Bronchial epithelial cell (primary cell): ENCODE measurements around the gene DDRGK1. TPM values are rescaled to one million over a fixed set of nuclear protein-coding genes. Genes with fewer than 3 reads are reported as not detected.

Experiments used
- DNase-seq: peaks from one replicate; pipeline ENCODE4 v3.0.0-alpha.2; 2010; ENCODE audit warnings: low read depth
- FAIRE-seq: peaks from 2 replicates; lab custom pipeline; 2011; peaks lifted over from hg19 to GRCh38; lab: Jason Lieb, UNC
- H3K27me3 ChIP-seq: 2 replicates; pipeline ENCODE4 v1.5.1; 2011; ENCODE audit warnings: low read length; ENCODE audit not compliant: control insufficient read depth, insufficient read depth
- H3K36me3 ChIP-seq: 2 replicates; pipeline ENCODE4 v1.5.1; 2011; ENCODE audit warnings: low read length; ENCODE audit not compliant: control insufficient read depth, insufficient read depth
- H3K4me3 ChIP-seq: 2 replicates; pipeline ENCODE4 v1.5.1; 2011; ENCODE audit warnings: mild to moderate bottlenecking, low read depth, low read length, control low read depth
- CTCF ChIP-seq: IDR thresholded peaks from 2 replicates; pipeline ENCODE4 v1.5.1; 2011; ENCODE audit warnings: mild to moderate bottlenecking, moderate library complexity, low read length, control low read depth, inconsistent platforms; ENCODE audit not compliant: insufficient read depth, severe bottlenecking
- total RNA-seq: library from RNA; depleted of rRNA; stranded (reverse); fragments of >200 nt; gene quantifications from 2 replicates; pipeline ENCODE4 v1.2.1, GENCODE V29; 2014

The DDRGK1 gene
- total RNA-seq, 1 donor from 2014 or later = 72.7 TPM

- no peak overlapping the region for H3K4me3 ChIP-seq
- no peaks in the 10 kb centered on the region for H3K36me3 ChIP-seq
- DNase-seq (no peak), FAIRE-seq (no peak)
- H3K27me3 ChIP-seq = peaks cover 3% of the 10 kb centered on the region
- no peak for TF ChIP-seq CTCF
These were observed 41.1 kb downstream of the DDRGK1 start for GRCh38 chr20:3163099-3164042.

DNA sequence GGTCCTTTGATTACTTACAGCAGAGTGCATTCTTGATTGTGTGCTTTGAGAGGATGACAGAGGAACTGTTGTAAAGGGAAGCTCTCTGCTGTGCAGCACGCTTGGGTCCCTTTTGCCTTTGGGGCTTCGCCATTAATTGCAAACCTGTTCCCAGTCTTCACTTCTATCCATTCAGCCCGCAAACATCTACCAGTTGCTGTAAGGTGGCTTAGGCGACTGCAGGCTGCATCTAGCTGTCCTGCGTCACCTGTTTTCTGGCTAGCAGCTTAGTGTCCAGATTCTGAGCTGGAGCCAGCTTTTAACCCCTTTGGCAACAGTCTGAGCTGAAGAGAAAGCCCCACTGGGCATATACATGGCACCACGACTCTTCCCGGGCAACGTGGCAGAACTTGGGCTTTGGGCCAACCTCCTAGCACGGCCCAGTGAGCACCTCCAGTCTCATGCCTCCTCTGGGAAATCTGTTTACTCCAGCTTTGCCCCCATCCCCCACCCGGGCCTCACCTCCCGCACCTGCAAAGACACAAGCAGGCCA lies 42.3 kb downstream of the DDRGK1 start:
- no peak for TF ChIP-seq CTCF
- Histone ChIP-seq H3K4me3 (no peak overlapping the region), H3K27me3 (no peaks in the 10 kb centered on the region), H3K36me3 (no peaks in the 10 kb centered on the region)
- DNase-seq = no peak
- FAIRE-seq = no peak

DNA sequence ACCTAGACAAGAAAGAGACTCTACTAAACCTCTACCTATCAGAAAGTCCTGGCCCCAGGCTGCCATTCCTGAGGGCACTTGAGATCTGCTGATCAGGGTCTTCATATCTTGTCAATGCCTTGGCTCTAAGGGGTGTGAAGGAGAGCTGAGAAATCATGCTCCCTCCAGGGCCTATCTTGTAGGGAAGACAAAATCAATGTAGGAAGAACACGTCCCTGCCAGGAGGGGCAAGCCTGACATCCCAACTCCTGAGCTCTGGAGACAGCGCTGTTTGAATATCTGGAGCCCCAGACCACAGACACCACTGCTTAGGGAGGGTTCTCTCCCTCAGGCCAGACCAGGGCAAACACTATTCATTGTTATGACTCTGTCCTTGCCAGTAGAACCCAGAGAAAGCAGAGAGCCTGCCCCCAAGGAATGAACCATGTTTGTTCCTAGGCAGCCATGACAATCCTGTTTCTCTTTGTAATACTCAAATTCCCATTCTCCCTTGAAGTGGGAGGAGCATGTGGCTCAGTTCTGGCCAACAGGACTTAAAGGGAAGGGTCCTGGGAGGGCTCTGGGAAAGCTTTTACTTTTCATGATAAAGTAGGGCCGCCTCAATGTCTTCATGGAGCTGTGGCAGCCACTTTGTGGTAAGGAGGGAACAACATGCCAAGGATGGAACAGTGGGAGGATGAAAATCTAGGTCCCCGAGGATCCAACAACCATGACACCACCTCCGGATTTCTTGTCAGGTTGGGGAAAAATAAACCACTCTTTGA lies 43.0 kb downstream of the DDRGK1 start:
- DNase-seq (no peak), FAIRE-seq (no peak)
- Histone ChIP-seq H3K4me3 (no peak overlapping the region), H3K36me3 (no peaks in the 10 kb centered on the region), H3K27me3 (no peaks in the 10 kb centered on the region)
- no peak for TF ChIP-seq CTCF

DNA sequence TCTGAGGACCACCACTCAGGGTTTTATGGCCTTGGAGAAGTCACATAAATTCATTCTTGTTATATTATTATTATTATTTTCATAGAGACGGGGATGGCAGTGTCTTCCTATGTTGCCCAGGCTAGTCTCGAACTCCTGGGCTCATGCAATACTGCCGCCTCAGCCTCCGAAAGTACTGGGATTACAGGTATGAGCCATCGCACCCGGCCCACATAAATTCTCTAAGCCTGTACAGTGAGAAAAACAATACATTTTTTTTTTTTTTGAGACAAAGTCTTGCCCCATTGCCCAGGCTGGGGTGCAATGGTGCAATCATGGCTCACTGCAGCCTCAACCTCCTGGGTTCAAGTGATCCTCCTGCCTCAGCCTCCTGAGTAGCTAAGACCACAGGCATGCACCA lies 44.1 kb downstream of the DDRGK1 start:
- TF ChIP-seq CTCF = no peak
- H3K4me3 ChIP-seq = no peak overlapping the region
- FAIRE-seq = no peak
- no peaks in the 10 kb centered on the region for H3K36me3 ChIP-seq
- no peaks in the 10 kb centered on the region for H3K27me3 ChIP-seq
- DNase-seq = no peak

- H3K4me3 ChIP-seq = peak overlapping the region; percentile 77
- FAIRE-seq = no peak
- H3K27me3 ChIP-seq = no peaks in the 10 kb centered on the region
- TF ChIP-seq CTCF = no peak
- DNase-seq = no peak
- H3K36me3 ChIP-seq = no peaks in the 10 kb centered on the region
These were observed 45.5 kb downstream of the DDRGK1 start for GRCh38 chr20:3158968-3159431.
